HG03460 (cell line): ENCODE data around the gene SASS6.

ENCODE experiments used
- ATAC-seq: cut with Tn5 transposase; IDR thresholded peaks from one replicate; pipeline ENCODE4 v1.9.1; 2021; ENCODE audit not compliant: unreplicated experiment

SASS6 gene, protein sequence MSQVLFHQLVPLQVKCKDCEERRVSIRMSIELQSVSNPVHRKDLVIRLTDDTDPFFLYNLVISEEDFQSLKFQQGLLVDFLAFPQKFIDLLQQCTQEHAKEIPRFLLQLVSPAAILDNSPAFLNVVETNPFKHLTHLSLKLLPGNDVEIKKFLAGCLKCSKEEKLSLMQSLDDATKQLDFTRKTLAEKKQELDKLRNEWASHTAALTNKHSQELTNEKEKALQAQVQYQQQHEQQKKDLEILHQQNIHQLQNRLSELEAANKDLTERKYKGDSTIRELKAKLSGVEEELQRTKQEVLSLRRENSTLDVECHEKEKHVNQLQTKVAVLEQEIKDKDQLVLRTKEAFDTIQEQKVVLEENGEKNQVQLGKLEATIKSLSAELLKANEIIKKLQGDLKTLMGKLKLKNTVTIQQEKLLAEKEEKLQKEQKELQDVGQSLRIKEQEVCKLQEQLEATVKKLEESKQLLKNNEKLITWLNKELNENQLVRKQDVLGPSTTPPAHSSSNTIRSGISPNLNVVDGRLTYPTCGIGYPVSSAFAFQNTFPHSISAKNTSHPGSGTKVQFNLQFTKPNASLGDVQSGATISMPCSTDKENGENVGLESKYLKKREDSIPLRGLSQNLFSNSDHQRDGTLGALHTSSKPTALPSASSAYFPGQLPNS

DNA sequence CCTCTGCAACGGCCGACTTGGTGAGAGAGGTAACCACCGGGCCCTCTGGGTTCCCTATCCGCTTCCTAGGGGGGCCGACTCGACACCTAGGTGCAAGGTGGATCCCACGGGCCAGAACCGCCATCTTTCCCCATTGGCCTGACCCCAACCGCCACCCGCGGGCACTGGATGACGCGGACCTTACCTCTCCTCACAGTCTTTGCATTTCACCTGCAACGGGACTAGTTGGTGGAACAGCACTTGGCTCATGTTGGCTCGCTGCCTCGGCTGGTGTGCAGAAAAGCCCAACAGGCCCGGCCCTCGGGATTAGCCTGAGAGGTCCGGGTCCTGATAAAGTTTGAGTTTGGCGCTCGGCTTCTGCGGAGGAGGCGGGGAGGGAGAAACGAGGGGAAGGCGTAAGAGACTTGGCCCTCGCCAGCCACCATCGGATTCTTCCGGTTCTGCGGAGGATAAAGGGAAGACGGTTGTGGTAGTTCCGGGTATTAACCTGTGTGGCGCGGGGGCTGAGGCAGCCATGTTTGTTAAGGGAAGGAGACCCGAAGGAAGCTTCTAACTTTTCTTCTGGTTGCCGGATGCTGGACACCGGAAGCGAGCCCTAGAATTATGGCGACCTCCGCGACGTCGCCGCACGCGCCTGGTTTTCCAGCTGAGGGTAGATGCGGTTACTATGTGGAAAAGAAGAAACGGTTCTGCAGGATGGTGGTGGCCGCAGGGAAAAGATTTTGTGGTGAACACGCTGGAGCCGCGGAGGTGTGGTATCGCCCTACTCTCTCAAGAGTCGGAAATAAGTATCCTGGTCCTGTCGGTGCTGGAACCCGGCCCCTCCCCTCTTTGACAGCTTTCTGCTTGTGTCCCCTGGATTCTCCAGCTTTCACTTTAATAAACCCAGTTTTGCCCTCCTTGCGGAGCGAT is at the start of gene SASS6, which contains the start of gene TRMT13:
Gene SASS6 (minus strand): TSS at position 365 of the 912 bp plus-strand sequence. CDS start 116 bp downstream, at position 249.
Gene TRMT13 (plus strand): TSS at position 598 of the 912 bp plus-strand sequence. CDS start 6 bp downstream, at position 604.
- ATAC-seq = peak; percentile 89

DNA sequence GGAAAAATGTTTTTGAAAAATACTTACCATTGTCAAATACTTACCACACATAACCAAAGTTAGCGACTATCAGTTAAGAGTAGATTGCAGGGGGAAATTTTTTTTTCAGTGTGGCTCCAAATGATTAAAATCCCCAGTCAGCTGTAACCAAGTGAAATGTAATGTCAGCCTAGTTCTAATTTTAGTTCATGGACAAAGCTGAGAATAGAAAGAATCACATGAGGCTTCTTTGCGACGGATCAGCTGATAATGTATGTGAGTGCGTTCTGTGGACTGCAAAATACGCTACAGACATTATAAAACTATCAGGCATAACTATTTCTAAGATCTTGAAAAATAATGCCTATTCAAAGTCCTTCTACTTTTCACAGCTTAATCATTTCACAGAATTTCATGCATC is 45.4 kb upstream of the SASS6 start, which contains the start of gene LRRC39:
Gene LRRC39 (minus strand): TSS at position 166 of the 400 bp plus-strand sequence. CDS start 9,740 bp downstream, outside the sequence.
- no peak for ATAC-seq

- ATAC-seq = no peak
Observed at GRCh38 chr1:100177295-100178041, 44.7 kb upstream of the SASS6 start.

- no peak for ATAC-seq
Observed at GRCh38 chr1:100168051-100168450, 35.3 kb upstream of the SASS6 start.

GRCh38 chr1:100164702-100165101 is 32.0 kb upstream of the SASS6 start:
- ATAC-seq = no peak

DNA sequence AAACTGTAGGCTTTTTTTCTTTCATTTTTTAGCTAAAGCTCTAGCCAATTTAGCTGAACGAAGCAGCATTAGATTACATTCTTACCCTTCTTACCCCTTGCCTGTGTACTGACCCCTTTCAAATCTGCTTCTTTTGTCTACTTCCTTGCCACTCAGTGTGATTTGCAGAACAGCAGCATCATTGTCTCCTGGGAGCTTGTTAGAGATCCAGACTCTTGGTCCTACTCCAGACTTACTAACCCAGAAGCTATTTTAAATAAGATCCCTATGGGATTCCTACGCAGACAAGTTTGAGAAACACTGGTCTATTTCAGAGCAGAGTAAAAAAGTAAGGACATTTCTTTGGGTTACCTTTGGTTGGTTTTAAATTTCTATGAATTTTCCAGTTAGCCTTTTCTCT is 31.5 kb upstream of the SASS6 start:
- ATAC-seq = no peak

GRCh38 chr1:100162881-100163280 is 30.2 kb upstream of the SASS6 start:
- no peak for ATAC-seq

DNA sequence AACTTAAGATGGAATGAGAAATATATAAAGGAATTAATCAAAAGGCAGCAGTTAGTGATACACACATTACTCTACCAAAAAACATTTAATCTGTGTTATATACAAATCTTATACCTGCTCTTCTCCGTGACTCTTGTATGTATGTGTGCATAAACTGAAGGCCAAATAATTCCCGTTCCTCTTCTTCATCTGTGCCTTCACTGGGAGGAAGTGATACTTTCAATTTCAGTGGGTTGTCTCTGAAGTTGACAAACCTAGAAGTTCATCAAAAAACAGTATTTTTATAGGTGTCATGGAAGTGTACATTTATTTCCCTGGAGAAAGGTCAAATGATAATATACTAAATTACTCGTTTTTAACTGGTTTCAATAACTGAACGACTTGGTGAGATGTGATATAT is 19.5 kb upstream of the SASS6 start:
- peak; percentile 88 for ATAC-seq

- no peak for ATAC-seq
Observed at GRCh38 chr1:100151679-100152078, 18.9 kb upstream of the SASS6 start.

- ATAC-seq = no peak
Observed at GRCh38 chr1:100147875-100148274, 15.1 kb upstream of the SASS6 start.

DNA sequence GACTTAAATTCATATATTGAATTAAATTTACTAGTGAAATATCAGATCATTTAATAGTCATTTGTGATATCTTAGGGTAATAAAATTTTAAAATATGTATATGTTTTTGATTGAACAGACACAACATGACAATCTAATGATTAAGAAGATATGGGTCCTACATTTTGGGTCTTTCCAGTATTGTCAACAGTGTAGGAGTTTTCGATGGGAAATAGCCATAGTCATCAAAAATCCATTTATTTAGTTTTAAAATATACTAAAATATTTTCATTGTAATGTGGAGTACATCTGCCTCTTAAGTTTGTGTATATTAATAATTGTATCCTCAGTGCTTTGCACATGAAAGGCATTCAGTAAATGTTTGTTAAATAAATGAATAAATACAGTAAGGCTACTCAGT is 14.2 kb upstream of the SASS6 start:
- ATAC-seq = no peak

- no peak for ATAC-seq
Observed at GRCh38 chr1:100145116-100145515, 12.4 kb upstream of the SASS6 start.

GRCh38 chr1:100142343-100142742 is 9.6 kb upstream of the SASS6 start:
- no peak for ATAC-seq

DNA sequence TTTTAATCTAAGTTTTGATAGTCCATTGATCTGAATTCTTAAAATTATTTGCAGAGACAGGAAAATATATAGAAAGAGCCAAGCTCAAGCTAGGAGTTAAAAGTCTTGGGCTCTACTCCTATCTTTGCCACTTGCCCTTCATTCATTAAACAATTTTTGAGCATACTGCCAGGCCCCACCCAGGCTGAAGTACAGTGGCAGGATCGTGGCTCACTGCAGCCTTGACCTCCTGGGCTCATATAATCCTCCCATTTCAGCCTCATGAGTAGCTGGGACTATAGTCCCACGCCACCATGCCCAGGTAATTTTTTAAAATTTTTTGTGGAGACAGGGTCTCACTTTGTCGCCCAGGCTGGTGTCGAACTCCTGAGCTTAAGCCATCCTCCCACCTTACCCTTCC is 8.5 kb upstream of the SASS6 start:
- no peak for ATAC-seq

- ATAC-seq = no peak
Observed at GRCh38 chr1:100137602-100138001, 4.9 kb upstream of the SASS6 start.

GRCh38 chr1:100134872-100135271 is 2.1 kb upstream of the SASS6 start:
- ATAC-seq = no peak

GRCh38 chr1:100131623-100132022 is 1.1 kb downstream of the SASS6 start:
- no peak for ATAC-seq

GRCh38 chr1:100130552-100131077 is 2.1 kb downstream of the SASS6 start:
- no peak for ATAC-seq

DNA sequence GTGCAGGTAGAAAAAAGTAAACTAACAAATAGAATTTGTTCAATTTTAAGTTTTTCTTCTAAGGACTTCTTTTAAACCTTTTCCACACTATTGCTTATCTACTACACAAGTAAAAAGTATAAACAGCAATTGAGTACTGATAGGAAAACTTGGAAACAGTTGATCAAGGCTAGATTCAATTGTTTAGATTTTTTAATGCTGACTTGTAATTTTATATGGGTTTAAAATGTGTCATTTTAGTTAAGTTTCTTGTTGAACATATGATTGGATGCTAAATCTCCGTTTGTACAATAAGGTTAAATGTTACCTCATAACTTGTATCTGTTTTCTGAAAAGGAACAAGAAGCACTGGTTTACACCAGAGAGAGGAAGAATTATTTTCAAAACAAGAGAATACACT is 5.5 kb downstream of the SASS6 start:
- no peak for ATAC-seq

DNA sequence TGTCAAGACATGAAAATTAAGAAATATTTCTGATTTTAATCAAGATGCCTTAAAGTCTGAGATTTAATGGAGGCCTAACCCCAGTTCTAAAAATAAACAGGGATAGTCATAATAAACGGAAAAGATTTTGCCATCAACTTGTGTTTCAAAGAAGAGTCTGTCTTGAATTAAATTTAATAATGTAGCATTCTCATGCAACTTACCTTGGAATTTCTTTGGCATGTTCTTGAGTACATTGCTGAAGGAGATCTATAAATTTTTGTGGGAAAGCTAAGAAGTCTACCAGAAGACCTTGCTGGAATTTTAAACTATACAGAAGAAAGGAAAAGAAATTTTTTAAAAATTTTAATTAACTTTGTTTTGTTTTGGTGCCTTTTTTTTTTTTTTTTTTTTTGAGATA is 10.6 kb downstream of the SASS6 start:
- no peak for ATAC-seq
